A673 (cell line): ENCODE measurements around the gene ARHGAP4.

Experiments
- CTCF ChIP-seq: fragments of 300-800, 200-600 bp; sonication (generic); conservative IDR thresholded peaks from 2 replicates; pipeline ENCODE4 v1.5.1; 2017; ENCODE audit warnings: low read depth, mild to moderate bottlenecking, antibody characterized with exemption, low read length, moderate library complexity, mixed read lengths
- EZH2 ChIP-seq: fragments of 200-600 bp; sonication (generic); IDR thresholded peaks from 2 replicates; pipeline ENCODE4 v1.6.1; 2017; ENCODE audit warnings: borderline replicate concordance, low read depth, mild to moderate bottlenecking, mixed read lengths, antibody characterized with exemption, low read length; ENCODE audit not compliant: poor library complexity, severe bottlenecking

- TF ChIP-seq EZH2 (no peak), CTCF (peak; percentile 40; the same call in 1 of the 2 replicates)
Measured at GRCh38 chrX:153922932-153923857, 2.9 kb downstream of the ARHGAP4 start.
